Activated naive CD8-positive, alpha-beta T cell treated with anti-CD3 and anti-CD28 coated beads for 36 hours (primary cell): ENCODE results near the gene GALR1. TPM values are rescaled to one million over a fixed set of nuclear protein-coding genes. Genes with fewer than 3 reads are reported as not detected.

Source experiments
- DNase-seq: peaks from one replicate; pipeline ENCODE4 v3.0.0; 2021
- H3K27ac Mint-ChIP-seq: one replicate; pipeline ENCODE4 v1.8.0; 2022; ENCODE audit warnings: mild to moderate bottlenecking, moderate library complexity, mixed read lengths
- H3K27me3 Mint-ChIP-seq: one replicate; pipeline ENCODE4 v1.8.0; 2022; ENCODE audit warnings: mild to moderate bottlenecking, mixed read lengths
- H3K36me3 Mint-ChIP-seq: one replicate; pipeline ENCODE4 v1.8.0; 2021; ENCODE audit warnings: mild to moderate bottlenecking, mixed read lengths
- H3K4me1 Mint-ChIP-seq: one replicate; pipeline ENCODE4 v1.8.0; 2021; ENCODE audit warnings: mixed read lengths
- H3K4me3 Mint-ChIP-seq: one replicate; pipeline ENCODE4 v1.8.0; 2022; ENCODE audit warnings: mild to moderate bottlenecking, moderate library complexity, mixed read lengths
- H3K9me3 Mint-ChIP-seq: one replicate; pipeline ENCODE4 v1.8.0; 2022; ENCODE audit warnings: mixed read lengths
- total RNA-seq, 2 experiments: library from RNA; stranded (reverse); gene quantifications; one replicate each; pipeline ENCODE4 v1.2.3, GENCODE V29; 2021

GALR1 gene
- total RNA-seq, 2 experiments from 2014 or later = not detected

- Mint-ChIP-seq H3K4me1 (no peaks in the 10 kb centered on the region), H3K36me3 (no peaks in the 10 kb centered on the region), H3K4me3 (no peak overlapping the region), H3K27ac (no peak overlapping the region), H3K9me3 (no peaks in the 10 kb centered on the region), H3K27me3 (peaks cover 26% of the 10 kb centered on the region)
- DNase-seq = no peak
Measured at GRCh38 chr18:77323640-77324299, 74.1 kb downstream of the GALR1 start.

Other genes with a start within 250 kb of the GALR1 start
- gene MBP, start 117.1 kb upstream of the GALR1 start, total RNA-seq = 10 to 100 TPM; 41.2 to 45.9 TPM